GM18520 (cell line): Measurements from ENCODE around the gene PPP6R2.
"Not testable (repeated sequence)": the region's sequence is repeated elsewhere in the genome, so short reads cannot be mapped to it uniquely, and the experiment has no call there.

Experiments used
- ATAC-seq: cut with Tn5 transposase; IDR thresholded peaks from one replicate; pipeline ENCODE4 v1.9.1; 2021; ENCODE audit not compliant: unreplicated experiment

The PPP6R2 gene

DNA sequence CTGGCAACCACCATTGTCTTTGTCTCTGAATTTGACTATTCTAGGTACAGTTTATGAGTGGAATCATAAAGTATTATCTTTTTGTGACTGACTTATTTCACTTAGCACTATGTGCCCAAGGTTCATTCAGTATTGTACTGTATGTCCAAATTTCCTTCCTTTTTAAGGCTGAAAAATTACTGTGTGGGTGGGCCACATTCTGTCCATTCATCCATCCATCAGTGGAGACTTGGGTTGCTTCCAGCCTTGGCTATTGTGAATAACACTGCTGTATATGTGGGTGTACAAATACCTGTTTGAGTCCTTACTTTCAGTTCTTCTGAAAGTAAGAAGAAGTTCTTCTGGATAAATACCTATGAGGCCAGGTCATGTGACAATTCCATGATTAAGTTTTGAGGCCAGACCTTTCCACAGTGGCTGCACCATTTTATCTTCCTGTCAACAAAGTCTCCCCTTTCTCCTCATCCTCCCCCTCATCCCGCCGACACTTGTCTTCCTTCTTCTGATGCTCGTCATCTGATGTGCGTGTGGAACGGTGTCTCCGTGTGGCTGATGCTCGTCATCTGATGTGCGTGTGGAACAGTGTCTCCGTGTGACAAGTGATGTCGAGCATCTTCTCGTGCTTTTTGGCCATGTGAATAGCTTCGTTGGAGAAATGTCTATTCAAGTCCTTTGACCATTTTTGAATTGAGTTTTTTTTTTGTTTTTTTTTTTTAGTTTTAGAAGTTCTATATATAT is 82.2 kb downstream of the PPP6R2 start:
- no peak for ATAC-seq

DNA sequence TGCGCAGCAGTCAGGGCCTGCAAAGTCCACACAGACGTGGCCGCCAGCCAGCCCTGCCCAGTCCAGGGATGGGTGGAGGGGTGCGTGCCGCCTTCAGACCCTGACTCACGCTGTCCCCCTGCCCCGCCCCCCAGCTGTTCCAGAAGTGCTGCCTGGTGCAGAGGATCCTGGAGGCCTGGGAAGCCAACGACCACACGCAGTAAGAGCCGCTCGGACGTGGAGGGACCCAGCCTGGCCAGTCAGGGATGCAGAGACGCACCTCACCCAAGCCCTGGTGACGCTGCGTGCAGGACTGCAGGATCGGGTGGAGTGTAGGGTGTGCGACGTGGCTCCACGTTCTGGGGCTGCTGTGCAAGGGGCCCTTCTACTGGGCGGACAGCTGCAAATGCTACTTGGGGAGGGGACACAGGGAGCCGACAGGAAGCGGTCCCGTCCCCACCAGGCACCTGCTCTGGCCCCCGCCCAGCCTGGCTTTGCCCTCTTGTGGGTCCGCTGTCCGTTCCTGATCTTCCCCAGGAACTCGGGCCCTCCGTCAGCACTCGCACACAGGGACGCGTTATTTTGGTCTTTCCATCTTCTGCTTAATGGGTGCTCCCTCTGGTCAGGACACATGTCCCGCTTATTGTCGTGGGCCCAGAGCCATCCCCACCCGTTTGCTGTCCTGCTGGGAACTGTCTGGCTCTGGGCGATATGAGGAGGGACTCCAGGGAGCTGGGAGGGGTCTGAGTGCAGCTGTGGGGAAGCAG is 89.2 kb downstream of the PPP6R2 start:
- ATAC-seq: no peak

DNA sequence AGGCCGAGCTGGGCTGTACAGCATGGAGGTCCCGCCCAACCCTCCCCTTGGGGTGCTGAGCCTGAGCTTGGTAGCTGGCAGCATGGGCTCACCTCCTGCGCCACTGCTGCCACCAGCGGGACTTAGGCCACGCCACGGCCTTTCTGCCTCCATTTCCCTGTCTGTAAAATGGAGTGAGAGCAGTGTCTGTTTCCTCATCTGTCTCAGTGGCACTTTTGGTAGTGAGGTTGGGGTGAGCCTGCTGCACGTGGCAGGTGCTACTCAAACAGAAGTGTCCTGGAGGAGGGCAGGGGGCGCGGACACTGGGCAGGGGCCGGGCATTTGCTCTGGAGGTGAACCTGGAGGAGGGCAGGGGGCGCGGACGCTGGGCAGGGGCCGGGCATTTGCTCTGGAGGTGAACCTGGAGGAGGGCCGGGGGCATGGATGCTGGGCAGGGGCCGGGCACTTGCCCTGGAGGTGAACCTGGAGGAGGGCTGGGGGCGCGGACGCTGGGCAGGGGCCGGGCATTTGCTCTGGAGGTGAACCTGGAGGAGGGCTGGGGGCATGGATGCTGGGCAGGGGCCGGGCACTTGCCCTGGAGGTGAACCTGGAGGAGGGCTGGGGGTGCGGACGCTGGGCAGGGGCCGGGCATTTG is 89.9 kb downstream of the PPP6R2 start:
- not testable (repeated sequence) for ATAC-seq

DNA sequence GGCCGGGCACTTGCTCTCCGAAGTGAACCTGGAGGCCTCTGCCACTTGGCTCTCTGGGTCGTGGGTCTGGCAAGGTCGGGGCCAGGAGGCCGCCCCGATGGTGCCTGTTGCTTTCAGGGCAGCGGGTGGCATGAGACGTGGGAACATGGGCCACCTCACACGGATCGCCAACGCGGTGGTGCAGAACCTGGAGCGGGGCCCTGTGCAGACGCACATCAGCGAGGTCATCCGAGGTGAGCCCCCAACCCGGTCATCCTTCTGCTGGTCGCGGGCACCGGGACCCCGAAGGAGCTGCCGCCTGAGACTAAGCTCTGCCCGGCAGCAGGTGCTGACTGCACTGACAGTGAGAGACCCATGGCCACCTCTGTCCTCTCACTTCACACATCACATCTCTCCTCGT is 91.7 kb downstream of the PPP6R2 start:
- ATAC-seq: no peak

DNA sequence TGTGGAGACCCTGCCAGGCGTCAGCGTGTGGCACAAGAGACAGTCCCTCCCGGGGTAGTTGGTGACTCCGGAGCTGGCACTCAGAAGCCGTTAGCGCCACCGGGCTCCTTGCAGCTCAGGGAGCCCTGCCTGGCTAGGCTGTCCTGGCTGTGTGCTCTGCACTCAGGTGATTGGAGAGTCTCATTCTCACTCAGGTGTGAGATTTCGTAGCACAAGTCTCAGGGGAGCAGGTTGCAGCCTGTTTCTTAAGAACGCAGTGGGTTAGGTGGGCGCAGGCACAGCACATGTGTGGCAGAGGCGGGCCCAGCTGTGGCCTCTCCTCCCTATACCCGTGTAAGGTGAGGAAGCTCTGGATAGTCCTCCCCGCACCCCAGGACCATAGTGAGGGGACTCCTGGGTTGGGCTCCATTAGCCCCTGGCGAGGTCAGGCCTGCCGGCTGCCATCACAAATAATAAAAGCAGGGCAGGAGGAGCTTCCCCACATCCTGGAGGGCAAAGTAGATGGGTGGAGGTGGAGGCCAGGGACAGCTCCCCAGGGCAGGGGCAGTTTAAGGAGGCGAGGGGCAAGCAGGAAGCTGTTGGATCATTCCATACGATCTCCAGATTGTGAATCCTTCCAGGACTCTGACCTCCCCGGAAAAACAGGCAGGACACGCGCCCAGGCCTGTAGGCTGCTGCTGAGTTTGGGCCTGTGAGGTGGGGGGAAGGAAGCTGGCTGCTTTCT is 92.3 kb downstream of the PPP6R2 start:
- no peak for ATAC-seq

DNA sequence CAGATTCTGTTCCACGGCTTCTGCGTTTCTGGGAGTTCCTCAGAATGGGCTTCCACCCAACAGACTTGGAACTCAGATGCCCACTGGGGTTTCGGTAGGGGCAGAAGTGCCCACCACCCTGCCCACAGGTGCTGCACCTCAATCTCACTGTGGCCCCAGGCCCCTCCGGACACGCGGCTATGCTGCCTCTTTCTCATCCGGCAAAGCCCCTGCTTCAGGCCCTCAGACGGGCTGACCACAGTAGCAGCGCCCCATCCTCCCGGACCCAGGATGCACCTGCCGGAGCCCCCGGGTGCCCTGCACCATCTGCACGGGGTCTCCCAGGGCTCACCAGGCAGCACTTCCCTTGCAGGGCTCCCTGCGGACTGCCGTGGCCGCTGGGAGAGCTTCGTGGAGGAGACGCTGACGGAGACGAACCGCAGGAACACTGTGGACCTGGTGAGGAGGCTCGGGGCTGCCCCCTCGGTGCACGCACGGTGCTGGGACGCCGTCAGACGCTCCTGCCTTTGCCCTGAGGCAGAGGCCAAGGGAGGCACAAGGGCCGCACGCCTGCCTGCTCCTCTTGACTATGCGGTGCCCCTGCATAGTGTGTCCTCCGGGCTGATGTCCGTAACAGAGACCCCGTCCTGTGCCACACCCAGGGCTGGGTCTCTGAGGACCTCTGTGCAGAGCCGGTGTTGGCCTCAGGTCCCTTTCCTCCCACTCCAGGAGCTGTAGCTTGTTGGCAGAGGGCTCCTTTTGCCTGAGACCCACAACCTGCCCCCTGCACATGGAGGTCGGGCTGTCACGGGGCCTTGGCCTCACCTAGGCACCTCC is 93.1 kb downstream of the PPP6R2 start:
- no peak for ATAC-seq

DNA sequence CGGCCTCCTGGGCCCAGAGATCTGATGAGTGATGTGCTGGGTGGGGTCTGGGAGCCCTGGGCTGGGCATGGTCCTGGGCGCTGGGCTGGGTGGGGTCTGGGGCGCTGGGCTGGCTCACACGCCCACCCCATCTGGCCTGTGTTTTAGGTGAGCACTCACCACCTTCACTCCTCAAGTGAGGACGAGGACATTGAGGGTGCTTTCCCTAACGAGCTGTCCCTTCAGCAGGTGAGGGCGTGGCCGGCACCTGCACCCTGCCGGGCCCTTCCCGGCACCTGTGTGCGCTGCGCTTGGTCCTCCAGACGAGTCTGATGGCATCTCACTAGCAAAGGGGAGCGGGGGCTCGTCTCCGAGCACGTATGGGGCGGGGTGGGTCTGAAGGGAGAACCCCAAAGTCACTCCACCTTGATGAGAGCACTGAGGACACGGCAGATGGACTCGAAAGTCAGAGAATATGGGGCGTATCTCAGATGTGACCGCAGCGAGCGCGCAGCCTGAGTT is 93.8 kb downstream of the PPP6R2 start:
- no peak for ATAC-seq

DNA sequence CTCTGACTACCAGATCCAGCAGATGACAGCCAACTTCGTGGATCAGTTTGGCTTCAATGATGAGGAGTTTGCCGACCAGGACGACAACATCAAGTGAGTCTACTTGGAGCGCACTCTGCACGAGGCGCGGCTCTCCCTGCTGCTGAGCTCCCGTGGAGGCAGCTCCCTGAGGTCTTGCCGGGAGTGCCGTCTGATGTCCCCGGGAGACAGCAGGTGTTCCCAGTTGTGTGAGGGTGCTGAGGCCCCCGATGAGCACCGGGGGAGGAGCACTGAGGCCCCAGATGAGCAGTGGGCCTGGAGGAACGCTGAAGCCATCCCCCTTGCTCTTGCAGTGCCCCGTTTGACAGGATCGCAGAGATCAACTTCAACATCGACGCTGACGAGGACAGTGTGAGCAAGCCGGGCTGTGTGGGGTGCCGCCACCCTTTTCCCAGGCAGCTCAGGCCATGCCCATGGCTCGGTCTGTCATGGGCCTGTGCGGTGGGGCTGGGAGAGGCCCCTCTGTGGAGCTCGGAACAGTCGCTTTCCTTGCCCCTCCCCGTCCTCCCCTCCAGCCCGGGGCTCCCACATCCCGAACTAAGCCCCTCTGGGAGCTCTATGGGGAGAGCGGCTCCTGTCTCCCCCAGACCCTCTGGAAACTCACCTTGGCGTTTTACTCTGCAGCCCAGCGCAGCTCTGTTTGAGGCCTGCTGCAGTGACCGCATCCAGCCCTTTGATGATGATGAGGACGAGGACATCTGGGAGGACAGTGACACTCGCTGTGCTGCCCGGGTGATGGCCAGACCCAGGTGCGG is 94.6 kb downstream of the PPP6R2 start:
- ATAC-seq: no peak

DNA sequence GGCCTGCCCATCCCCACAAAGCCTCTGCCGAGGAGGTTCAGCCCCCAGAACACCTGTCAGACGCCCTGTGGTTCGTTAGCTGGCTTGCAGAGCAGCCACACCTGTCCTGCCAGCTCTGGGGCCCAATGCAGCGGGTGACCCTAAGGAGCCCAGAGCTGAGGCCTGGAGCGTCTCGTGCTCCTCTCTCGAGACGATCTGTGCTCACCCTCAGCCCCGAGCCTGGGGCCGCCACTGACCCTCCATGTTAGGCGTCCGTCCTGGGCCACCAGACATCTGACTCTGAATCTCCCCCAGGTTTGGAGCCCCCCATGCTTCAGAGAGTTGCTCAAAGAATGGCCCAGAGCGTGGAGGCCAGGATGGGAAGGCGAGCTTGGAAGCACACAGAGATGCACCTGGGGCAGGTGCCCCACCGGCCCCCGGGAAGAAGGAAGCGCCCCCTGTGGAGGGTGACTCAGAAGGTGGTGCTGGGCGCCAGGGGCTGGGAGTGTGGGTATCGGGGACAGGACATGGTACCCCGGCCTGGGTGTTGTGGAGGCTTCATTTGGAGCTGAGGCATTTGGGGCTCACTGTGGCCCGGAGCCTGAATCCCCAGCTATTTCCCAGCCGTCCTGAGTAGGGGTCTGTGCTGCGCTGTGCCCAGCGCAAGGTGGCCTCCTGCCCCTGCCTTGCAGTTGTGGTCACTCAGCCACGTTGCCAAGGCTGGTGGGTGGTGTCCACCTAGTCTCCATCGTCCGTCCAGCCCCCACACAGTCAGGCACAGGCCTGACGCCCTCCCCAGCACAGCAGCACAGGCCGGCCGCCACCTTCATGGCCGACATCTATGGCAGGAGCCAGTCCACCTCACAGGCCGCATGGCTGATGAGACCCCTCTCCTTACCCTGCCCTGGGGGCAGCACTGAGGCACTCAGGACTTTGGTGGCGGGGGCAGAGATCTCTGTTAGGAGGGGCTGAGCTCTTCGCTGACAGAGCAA is 95.5 kb downstream of the PPP6R2 start:
- ATAC-seq: no peak

DNA sequence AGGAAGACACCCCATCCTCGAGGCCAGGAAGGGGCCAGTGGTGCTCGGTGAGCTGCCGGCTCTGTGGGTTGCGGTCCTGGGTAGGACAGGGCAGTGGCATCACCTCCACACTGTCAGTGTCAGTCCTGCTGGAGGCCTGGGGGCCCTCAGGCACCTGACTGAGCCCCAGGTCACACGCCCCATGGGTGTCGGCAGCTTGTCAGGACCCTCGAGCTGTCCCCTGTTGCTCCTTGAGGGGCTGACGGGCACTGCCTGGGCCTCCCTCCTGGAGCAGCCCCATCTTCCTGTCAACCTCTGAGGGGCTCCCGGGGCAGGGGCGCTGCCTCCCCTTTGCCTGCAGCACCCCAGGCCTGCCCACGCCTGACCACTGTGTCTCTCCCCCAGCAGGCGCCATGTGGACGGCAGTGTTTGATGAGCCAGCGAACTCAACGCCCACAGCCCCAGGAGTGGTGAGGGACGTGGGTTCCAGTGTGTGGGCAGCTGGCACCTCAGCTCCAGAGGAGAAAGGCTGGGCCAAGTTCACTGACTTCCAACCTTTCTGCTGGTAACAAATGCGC is 96.3 kb downstream of the PPP6R2 start:
- no peak for ATAC-seq

DNA sequence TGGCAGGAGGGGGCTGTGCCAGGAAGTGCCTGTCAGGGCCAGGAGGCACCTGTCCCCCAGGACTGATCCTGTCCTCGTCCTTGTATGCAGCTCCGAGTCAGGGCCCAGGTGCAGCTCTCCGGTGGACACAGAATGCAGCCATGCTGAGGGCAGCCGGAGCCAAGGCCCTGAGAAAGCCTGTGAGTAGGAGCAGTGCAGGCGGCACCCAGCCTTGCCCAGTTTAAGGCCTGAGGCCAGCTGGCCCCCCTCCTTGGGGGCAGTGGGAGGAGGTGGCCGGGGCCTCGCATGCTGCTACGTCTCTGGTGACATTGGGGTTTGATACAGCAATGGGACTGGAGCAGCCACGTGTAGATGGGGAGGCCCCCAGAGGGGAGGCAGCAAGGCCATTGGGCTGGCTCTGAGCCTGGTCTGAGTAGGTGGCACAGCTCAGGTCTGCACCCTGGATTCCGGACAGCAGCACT is 96.8 kb downstream of the PPP6R2 start:
- ATAC-seq: no peak

DNA sequence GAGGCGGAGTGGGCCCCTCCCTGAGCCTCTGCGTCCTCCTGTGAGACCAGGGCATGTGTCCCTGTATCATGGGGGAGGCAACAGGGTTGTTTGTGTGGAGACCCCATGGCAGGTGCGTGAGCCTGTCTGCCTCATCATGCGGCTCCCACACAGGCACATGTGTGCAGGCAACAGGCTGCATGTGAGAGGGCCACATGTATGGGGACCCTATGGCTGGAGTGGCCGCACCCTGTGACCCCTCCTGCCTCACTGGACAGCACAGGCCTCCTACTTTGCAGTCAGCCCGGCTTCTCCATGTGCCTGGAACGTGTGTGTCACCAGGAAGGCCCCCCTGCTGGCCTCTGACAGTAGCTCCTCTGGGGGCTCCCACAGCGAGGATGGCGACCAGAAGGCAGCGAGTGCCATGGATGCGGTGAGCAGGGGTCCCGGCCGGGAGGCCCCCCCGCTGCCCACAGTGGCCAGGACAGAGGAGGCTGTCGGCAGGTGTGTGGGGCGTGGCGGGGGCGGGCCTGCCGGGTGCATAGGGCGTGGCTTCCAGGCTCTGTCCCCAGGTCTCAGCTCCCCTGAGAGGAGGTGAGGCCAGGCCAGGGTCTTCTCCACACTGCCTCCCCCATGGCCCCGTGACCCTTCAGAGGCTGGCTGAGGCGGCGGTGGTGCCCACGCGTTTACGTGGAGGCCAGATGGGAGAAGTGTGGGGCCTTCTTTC is 97.6 kb downstream of the PPP6R2 start:
- no peak for ATAC-seq

DNA sequence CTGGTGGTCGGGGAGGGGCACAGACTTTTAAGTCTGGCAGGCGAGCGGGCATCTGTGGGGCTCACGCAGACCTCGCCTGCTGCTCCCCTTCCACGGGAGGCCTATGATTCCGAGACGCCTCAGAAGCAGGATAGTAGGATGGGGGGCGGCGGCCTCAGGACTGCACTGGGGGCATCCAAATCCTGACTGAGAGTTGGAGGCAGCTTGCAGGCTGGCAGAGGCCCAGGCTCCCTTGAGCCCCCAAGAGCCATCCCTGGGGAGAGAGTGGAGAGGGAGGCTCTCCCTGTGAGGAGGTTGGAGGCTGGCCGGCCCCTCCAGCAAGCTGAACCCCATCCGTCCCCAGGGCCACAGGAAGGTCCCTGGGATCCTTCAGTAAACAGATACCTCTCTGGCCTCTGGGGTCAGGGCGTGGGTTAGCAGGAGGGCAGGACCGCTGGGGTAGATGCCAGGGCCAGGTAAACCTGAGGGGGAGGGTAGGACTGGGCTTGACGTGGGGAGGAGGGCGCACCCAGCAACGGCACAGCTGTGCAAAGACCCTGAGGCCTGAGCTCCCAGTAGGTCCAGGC is 98.4 kb downstream of the PPP6R2 start:
- ATAC-seq: no peak

DNA sequence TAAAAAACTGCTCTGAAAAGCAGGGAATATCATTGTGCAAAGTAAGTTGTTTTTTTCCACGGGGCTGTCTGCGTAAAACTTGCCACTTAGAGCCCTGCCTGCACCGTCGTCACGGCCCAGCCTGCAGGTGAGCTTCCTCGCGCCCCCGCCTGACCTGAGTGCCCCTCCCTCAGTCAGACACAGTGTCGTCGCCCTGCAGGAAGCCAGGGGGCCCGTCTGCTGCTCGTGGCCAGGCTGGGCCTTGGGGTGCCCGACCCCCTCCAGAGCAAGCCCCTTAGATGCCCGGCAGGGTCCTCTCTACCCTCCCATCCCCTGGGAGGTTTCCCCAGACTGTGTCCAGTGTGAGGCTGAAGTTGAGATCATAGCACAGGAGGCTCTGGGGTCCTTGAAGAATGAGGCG is 100.1 kb downstream of the PPP6R2 start:
- ATAC-seq: no peak

DNA sequence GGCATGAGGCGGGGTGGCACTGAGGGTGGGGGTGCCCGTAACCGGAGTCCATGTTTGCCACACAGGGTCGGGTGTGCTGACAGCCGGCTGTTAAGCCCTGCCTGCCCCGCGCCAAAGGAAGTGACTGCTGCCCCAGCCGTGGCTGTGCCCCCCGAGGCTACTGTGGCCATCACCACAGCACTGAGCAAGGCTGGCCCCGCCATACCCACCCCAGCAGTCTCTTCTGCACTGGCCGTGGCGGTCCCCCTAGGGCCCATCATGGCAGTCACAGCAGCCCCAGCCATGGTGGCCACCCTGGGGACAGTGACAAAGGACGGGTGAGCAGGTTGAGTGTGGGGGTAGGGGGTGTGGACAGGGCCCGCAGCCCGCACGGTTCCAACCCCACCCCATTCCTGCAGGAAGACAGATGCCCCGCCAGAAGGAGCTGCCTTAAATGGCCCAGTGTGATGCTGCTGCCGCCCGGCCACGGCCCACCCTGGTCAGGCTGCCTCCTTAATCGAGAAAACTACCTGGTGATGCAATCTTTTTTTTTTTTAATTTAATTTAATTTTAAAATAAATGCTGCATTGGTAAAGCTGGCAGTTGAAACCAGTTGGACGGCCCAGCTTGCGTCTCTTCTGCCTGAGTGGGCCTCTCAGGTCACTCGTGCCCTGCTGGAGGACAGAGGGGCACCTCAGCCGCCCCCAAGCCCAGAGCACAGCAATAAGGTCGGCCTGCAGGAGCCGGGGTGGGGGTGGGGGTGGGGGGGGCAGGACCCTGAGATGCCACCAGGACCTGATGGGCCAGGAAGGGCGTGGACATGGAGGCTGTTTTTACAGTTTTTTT is 100.9 kb downstream of the PPP6R2 start:
- ATAC-seq: no peak

DNA sequence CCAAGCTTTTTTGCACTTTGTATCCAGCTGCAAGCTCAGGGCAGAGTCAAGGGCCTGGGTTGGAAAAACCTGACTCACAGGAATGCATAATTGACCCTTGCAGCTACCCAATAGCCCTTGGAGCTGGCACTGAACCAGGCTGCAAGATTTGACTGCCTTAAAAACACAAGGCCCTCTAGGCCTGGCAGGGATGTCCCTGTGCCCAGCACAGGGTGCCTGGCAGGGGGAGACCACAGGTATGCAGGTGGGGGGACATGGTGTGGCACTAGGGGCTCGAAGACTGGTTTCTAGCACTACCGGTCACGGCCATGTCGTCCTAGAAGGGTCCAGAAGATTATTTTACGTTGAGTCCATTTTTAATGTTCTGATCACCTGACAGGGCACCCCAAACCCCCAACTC is 101.5 kb downstream of the PPP6R2 start:
- no peak for ATAC-seq
